GM18907 (cell line): Measurements from ENCODE around the gene GSC2.
A peak's percentile ranks its signal among the peaks of the same experiment; 100 is the strongest.

Experiments used
- ATAC-seq: cut with Tn5 transposase; IDR thresholded peaks from one replicate; pipeline ENCODE4 v1.9.1; 2021; ENCODE audit warnings: mild to moderate bottlenecking, moderate library complexity; ENCODE audit not compliant: unreplicated experiment

Gene GSC2

DNA sequence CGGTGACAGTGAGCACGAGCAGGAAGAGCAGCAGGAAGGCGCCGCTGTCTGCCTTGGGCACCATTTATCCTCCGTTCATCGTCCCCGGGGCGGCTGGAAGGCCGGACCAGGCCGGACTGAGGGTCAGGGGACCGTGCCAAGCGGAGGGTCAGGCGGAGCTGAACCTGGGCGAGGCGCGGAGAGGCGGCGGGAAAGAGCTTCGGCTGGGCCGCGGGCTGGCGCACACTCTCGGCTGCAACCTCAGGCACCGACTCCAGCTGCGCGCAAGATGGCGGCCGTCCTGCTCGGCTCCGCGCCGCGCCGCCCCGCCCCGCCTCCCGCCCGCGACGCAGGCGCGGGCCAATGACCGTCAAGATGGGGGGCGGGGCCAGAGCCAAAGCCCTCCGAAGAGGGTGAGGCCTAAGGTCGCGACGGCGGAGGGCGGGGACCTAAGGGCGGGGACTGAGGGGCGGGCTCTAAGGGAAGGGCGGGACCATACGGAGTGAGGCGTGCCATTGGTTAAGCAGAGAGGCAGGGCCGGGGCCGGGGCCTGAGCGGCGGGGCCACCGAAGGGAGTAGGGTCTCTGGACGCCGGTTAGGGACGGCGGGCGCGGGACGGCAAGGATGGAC is 27.8 kb downstream of the GSC2 start, which contains the start of gene DGCR2:
Gene DGCR2 (minus strand): TSS at position 270 of the 609 bp plus-strand sequence. CDS start 206 bp downstream, at position 64.
- peak; percentile 81 for ATAC-seq

DNA sequence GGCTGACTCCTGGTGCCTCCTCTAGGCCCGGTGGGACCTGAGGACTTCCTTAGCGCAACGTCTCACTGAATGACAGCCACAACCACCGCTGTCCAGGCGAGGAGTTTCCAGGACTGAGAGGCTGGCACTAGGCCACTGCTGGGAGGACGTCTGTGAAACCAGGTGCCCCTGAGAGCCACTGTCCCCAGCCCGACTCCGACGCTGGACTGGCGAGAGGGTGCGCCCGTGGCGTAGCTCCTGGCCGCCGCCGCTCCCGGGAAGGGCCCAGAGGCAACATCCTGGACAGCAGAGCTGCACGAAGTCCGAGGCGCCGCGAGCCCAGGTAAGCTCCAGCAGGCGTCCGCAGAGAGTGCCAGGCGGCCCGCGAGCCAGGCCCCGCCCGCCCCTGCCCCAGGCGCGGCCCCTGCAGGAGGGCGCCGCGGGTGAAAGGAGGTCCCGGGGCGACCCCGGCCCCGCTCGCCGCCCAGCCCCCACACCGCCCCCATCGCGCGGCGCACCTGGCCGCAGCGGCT is 28.4 kb downstream of the GSC2 start:
- ATAC-seq = peak; percentile 35

DNA sequence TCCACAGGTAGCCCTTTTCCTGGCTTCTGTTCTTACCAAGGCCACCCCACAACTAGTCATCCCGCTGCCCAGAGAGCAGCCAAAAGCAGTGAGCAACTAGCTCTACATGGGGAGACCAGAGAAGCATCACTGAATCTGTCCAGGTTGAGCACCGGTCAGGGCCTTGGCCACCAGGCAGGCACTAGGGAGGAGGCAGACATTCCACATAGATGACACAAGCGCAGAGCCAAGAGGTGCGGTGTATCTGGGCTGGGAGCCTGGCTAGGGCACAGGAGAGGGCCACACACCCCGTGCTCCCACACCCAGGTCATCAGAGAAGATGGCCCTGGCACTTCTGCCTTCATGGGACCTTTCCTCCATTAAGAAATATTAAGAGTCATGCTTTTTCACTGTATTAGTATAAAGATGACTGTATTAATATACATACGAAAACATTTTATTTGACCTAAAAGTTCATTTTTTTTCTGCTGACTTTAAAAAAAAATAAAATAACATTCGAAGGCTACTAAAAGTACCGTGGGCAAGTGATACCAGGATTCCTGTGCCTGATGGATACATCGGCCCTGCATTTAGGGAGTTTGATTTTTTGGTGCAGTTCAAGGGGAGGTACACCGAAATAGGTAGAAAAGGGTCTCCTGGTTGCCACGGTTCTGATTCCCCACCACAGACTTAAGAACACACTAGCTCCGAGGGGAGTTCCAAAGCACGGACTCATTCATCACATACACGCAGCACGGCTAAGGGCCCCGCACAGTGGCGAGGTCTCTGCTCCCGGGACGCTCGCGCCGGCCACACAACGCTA is 29.1 kb downstream of the GSC2 start:
- ATAC-seq = peak; percentile 15

DNA sequence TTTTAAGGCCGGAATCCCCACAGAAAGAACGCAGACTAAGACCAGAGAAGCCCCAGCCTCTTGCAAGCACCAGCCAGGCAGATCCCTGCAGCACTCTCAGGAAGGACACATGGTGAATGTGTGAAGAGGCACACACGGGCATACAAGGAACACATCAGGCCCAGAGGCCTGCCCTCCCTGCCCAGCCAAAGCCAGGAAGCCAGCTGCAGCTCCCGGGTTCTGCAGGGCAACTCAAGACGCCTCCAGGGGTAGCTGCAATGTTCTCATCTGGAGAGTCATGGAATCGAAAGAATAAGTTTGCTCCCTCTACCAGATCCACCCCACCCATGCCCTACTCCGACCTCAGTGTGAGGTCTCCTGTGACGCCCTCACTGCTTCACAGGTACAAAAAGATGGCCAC is 30.1 kb downstream of the GSC2 start:
- no peak for ATAC-seq

DNA sequence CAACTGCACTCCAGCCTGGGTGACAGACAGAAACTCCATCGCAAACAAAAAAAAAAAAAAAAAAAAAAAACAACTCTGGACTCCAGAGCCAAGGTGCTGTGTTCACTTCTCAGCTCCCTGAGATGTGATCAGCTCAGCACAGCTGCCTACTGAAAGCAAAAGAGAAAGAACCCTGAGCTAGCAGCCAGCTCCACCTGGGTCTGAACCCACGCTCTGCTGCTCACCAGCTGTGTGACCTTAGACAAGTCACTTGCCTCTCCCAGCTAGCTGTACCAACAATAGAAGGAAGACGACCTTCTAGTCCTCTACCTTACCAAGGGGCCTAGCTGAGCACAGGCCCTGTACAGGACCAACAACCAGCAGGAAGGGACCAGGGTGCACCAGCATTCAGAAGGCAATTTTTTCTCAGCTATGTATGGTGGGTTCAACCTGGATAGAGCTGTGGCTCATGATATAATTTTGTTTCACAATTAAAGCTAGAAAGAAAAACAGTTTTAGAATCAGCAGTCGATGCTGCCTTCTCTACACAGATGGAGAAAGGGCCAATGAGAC is 31.7 kb downstream of the GSC2 start:
- peak; percentile 30 for ATAC-seq

DNA sequence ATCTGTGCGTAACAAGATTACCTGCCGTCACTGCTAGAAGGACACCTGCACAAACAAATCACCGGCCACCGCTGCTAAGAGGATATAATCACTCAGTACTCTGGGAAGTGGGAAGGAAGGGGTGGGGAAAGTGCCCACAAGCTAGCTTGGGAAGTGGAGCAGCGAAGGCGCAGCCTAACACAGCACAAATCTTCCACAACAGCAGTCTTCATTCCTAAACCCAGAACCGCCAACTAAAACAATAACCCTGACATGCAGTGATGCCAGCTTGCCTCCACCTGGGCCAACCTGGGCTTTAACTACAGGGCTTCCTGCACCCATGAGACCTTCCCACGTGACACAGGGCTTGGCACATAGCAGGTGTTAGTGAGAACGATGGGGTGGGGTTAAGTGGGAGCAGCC is 33.0 kb downstream of the GSC2 start:
- ATAC-seq = no peak

DNA sequence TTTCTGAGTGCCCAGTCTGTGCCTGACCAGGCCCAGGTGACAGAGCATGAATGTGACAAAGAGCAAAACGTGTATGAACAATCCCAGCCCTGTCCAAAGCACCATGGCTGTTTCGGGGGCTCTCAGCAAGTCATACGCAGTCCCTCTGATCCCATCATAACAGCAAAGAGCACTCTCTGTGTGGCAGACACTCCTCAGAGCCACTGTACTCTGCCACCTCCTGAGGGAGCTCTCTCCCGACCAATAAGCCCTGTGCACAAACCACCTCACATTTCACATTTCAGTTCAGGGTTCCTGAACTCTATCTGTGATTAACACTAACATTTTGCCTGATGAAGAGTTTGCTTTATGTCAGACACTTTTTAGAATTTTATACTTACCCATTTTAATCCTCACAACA is 34.5 kb downstream of the GSC2 start:
- no peak for ATAC-seq

DNA sequence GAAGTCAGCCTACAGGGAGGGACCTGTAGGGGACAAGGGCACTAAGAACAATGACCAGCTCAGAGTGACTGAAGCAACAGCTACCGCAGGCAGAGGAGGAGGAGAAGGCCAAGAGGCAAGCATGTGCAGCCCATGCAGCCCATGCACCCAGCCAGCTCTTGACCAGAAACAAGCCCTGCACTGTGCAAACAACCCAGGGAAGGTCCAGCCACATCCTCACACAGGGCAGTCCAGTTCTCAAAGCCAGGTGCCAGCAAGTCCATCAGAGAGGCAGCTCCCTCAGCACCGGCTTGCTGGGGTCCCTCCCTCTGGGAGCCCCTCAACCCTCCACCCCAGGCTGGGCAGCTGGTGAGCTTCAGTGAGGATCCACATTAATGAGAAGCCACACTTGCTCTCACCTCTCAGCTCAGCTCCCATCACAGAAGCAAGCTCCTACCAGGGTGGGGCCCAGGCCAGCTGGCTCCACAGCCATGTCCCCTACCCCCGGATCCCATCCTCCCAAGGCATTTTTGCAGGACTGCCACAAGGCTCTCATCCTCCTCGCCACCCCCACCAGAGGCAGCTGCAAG is 35.0 kb downstream of the GSC2 start:
- ATAC-seq = no peak

DNA sequence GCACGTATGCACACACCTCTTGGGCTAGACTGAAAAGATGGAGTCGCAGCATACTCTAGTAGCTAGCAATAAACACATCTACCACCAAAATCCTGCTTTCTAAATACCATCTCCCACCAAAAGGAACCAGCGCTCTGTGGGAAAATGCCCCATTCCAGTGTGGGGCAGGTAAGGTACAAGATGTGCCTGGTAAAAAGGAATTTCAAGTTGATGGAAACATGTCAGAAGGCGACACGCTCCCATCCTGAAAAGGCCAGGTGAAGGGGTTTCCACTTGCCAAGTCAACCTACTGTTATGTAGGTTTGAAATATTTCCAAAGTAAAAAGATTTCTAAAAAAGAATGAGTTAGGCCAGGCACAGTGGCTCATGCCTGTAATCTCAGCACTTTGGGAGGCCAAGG is 36.7 kb downstream of the GSC2 start:
- ATAC-seq = no peak

DNA sequence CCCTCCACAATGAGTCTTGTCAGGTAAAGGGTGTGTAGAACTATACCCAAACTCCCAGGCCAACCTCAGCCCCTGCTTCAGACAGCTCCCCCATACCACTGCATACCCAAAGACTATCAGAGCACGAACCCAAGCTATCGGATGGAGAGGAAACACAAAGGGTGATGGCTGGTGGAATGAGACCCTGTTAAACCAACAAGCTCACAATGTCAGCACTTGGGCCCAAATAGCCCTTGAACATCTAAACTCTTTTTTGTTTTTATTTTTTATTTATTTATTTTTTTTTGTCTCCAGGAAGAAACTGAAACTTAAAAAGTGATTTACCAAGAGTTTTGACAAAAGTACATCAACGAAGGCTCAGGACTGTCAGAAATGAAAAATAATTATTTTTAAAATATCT is 38.5 kb downstream of the GSC2 start:
- ATAC-seq = no peak

DNA sequence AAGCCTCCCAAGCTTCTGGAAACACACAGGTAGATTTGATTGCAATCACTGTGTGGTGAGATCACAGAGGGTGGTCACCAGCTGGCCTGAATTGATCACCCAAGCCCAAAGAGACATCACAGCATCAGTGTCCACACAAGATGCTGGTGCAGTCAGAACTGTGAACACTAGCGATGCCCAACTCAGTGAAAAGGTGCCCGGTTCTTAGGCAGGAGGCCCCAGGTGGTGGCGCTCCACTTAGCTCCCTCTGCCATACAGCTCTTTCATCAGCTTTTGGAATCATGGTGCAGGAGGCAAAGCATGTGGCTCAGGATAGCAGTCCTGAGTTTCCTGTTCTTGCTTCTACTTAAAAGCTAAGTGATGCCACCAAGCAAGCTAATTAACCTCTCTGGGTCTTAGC is 39.0 kb downstream of the GSC2 start:
- no peak for ATAC-seq

DNA sequence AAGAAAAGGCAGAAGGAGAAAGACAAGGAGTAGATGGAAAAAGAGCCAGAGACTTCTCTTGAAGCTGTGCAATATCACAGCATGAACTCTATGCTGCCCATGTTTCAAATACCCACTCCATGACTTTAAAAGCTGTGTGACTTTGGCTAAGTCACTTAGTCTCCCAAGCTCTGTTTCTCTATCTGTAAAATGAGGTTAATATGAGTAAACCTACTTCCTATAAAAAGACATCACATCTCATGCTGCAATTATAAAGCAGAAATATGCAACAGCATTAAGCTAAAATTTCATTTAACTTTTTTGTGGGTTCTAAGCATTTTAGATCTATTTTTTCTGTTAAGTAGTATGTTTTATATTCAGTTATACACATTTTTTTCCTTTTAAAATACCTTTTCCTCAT is 39.4 kb downstream of the GSC2 start:
- ATAC-seq = no peak

DNA sequence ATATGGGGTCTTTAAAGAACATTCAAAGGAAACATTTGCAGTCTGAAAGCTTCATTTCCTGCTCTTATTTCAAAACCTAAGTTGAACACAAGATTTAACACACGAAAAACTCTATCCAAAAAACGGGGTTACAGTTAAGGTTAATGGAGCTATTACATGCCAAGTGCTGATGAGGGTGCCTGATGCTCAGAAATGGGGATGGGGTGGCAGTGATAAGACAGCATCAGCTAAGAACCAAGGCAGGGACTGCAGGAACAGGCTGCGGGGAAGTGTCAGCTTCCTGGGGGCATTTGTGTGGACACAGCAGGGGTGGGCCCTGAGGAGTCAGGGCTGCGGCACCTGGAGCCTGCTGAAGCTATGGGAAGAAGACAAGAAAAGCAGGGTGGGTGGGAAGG is 40.0 kb downstream of the GSC2 start:
- no peak for ATAC-seq

DNA sequence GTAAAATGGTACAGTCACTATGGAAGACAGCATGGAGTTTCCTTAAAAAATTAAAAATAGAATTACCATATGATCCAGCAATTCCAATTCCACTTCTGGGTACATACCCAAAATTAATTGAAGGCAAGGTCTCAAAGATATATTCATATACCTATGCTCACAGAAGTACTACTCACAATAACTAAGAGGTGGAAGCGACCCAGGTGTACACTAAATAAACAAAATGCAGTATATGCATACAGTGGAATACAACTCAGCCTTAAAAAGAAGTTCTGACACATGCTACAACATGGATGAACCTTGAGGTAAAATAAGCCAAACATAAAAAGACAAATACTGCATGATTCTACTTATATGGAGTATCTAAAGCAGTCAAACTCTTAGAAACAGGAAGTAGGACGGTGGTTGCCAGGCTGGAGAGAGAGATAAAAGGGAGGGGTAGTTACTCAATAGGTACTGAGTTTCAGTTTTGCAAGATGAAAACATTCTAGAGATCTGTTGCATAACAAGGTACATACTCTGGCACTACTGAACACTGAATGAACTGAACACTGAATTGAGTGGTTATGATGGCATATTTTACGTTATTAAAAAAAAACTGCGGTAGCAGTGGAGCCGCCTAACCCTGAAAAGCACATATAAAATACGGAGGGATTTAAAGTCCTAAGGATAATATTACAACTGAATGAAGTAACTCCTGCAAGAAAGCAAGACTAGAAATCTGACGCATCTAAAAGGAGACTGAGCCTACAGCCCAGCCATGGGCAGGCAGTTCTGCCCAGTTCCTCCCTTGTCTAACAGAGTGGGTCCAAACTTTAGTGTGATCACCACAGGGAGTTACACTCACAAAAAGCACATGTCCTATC is 40.7 kb downstream of the GSC2 start:
- peak; percentile 86 for ATAC-seq

DNA sequence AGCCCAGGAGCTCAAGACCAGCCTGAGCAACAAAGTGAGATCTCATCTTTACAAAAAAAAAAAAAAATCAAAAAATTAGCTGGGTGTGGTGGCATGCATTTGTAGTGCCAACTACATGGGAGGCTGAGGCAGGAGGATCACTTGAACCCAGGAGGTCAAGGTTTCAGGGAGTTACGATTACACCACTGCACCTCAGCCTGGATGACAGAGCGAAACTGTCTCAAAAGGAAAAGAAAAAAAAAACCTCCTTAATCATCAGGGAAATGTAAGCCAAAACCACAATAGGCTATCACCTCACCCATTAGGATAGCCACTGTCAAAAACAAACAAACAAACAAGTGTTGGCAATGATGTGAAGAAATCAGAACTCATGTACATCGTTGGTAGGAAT is 41.3 kb downstream of the GSC2 start:
- no peak for ATAC-seq

DNA sequence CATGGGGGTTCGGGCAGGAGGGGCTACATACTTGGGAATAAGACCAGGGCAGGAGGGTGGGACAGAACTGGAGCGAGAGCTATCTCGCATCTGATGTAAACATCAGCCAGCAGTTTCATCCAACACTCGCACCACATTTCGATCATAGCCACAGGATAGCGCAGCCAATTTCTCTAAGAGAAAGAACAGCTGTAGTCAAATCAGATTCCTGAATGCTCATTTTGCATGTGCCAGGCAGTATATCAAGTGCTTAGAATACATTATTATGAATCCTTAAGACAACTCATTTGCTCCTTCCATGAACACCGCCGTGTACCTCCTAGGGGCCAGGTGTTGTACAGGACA is 42.4 kb downstream of the GSC2 start:
- ATAC-seq = no peak

DNA sequence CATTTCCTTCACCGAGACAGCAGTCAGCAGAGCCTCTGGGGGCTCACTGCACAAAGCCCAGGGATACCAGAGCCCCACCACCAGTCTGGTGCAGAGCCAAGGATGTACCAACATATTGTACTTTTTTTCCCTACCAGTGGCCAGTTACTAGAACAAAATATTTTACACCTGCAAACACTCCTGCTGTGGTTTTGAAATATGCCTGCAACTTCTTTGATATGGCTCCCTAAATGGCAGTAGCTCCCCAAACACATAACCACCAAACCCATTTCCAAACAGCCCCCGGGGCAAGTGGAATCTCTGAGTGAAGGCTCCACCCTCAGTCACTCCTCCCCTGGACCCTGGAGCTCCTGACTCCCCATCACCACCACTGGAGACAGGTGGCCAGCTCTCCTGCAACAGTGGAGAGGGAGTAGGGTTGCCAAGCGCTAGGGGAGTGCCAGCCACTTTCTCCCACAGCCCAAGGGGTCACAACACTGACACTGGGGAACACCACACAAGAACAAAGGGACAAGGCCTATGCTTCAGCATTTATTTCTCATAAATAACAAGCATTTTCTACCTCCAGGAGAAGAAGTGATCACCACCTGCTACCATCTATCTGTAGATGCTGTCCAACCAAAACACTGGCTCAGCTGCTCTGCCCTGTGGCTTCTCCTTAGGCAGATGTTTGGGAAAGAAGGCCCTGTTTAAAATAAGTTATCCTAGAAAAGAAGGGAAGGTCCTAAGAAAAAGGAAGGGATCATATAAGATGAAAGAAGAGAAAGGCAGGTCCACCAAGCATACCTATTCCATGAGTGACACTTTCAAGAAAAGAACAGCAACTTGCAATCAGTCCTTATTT is 43.0 kb downstream of the GSC2 start:
- ATAC-seq = no peak

DNA sequence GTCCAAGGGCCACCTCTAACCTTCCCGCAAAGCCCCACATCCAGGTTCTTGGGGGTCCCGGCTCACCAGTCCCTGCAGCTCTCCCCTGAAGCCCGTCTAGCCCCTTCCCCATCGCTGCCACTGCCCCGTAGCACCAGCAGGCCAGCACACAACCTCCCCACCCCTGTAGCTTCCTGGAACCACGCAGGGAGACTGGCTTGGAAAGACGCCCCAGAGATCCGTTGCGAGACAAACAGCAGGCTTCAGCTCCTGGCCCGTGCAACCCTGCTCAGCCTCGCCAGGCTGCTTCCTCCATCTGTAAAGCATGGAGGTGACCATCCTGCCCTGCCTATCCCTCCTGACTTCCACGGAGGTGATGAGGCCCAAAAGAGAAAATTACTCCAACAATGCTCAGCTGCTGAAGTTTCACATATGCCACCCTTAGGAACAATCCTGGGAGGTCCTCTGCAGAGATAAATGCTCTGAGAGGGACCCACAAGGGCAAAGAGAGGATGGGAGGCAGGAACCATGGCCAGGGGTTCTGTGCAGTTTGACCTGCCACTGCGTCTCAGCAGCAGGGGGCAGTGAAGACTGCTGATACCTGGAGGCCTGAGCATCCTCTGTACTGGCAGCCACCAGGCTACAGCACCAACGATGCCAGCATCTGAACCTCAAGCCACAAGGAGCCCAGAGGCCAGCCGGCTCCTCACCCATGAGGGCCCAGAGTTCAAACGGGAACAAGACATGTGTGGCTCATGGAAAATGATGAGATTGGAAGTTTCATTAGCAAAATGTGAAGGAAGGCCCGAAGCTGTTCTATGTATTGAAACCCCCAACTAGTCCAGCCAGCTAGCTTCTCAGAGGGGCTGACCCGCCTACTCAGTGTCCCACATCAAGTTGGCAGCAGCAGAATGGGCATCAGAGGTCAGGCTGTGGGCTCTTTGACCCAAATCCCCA is 44.0 kb downstream of the GSC2 start:
- ATAC-seq = no peak

DNA sequence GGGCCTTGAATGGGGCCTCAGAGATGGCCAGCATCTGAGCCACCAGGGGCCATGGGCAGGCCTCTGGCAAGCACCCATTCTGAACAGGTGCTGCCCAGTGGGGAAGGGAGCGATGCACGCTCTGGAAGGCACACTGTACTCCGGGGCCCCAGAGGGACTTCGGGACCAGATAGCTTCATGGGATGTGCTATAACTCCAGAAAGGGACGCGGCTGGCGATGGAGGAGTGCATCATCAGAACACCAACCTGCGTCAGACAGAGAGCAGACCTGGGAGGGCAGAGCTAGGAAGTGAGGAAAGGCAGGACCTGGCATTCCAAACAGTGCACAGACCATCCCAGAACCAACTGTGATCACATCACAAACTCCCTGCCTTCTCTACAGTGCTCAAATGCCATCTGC is 44.6 kb downstream of the GSC2 start:
- no peak for ATAC-seq
